Activated CD4-positive, alpha-beta T cell treated with anti-CD3 and anti-CD28 coated beads, Interleukin-2, amount 10 ng/mL, durations not matched to agents 24 days and 14 days (primary cell): ENCODE results near the gene KMT5C. TPM values are rescaled to one million over a fixed set of nuclear protein-coding genes. Genes with fewer than 3 reads are reported as not detected.

Experiments used
- DNase-seq: peaks from one replicate; pipeline ENCODE4 v3.0.0; 2022
- H3K27ac Mint-ChIP-seq: one replicate; pipeline ENCODE4 v1.8.0; 2022; ENCODE audit warnings: mild to moderate bottlenecking, mixed read lengths
- H3K27me3 Mint-ChIP-seq: one replicate; pipeline ENCODE4 v1.8.0; 2022; ENCODE audit warnings: mixed read lengths
- H3K36me3 Mint-ChIP-seq: one replicate; pipeline ENCODE4 v1.8.0; 2022; ENCODE audit warnings: low read depth, mild to moderate bottlenecking, mixed read lengths
- H3K4me1 Mint-ChIP-seq: one replicate; pipeline ENCODE4 v1.8.0; 2021; ENCODE audit warnings: mixed read lengths
- H3K4me3 Mint-ChIP-seq: one replicate; pipeline ENCODE4 v1.8.0; 2022; ENCODE audit warnings: mild to moderate bottlenecking, moderate library complexity, mixed read lengths
- H3K9me3 Mint-ChIP-seq: one replicate; pipeline ENCODE4 v1.8.0; 2021; ENCODE audit warnings: mixed read lengths
- intact Hi-C: fragments of 100-400 bp; cut with micrococcal nuclease; formaldehyde crosslinking; loops from one replicate; pipeline ENCODE4 v1.15.1; 2023
- total RNA-seq: library from RNA; stranded (reverse); gene quantifications from 2 replicates; pipeline ENCODE4 v1.2.3, GENCODE V29; 2022

Gene KMT5C
- total RNA-seq, 1 donor from 2014 or later, result 32.2 TPM

DNA sequence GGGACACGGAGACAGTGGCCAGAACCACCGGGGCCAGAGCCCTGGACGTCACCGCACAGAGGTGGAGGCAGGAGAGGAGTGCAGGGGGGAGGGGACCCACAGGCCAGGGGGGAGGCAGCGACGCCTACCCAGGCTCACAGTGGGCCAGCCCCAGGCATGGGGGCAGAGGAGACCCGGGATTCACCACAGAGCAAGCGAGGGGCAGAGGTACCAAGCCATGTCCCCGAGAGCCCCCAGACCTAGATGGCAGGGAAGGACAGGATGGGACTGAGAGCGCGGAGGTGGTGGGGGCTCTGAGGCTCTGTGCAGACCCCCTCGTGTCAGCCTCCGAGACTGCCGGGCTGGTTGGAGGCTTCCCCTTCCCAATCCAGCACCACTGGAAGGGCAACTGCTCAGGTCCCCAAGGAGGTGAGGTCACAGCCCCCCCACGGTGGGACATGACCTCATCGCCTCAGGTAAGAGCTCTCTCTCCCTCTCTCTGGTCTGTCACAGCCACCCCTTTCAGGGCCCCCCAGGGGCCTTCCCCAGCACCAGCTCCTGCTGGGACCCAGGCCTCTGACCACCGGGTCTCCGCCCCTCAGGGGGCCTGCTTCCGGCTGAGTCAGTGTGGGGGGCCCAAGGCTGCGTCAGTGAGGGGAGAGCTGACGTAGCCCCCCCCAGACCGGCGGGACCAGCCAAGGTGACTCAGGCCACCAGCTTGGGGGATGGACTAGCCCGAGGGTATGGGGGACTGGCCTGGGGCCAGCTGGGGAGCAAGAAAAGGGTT lies 32.8 kb downstream of the KMT5C start:
- Mint-ChIP-seq H3K27me3 (peaks cover 48% of the 10 kb centered on the region), H3K27ac (no peak overlapping the region), H3K9me3 (no peaks in the 10 kb centered on the region), H3K36me3 (peaks cover 2% of the 10 kb centered on the region), H3K4me1 (peaks cover 7% of the 10 kb centered on the region), H3K4me3 (no peak overlapping the region)
- DNase-seq, result no peak
- intact Hi-C loops, result no loop called here

DNA sequence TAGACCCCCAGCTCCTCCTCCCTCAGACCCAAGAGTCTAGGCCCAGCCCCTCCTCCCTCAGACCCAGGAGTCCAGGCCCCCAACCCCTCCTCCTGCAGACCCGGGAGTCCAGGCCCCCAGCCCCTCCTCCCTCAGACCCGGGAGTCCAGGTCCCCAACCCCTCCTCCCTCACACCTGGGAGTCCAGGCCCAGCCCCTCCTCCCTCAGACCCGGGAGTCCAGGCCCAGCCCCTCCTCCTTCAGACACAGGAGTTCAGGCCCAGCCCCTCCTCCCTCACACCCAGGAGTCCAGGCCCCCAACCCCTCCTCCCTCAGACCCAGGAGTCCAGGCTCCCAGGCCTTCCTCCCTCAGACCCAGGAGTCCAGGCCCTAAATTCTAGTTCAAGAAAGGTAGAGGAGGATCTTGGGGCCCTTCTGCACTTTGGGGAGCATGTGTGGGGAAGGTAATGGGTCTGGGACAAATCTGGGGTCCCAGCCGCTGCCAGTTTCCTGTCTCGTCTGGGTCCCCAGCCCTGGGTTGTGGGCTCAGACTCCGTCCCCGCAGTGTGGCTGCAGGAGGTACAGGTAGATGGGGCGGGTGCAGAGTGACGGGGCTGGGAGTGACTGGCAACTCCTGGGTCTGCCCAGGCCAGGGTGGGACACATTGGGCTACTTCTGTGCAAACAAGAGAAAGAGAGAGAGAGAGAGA lies 33.8 kb downstream of the KMT5C start:
- Mint-ChIP-seq H3K36me3 (peaks cover 2% of the 10 kb centered on the region), H3K4me3 (no peak overlapping the region)

DNA sequence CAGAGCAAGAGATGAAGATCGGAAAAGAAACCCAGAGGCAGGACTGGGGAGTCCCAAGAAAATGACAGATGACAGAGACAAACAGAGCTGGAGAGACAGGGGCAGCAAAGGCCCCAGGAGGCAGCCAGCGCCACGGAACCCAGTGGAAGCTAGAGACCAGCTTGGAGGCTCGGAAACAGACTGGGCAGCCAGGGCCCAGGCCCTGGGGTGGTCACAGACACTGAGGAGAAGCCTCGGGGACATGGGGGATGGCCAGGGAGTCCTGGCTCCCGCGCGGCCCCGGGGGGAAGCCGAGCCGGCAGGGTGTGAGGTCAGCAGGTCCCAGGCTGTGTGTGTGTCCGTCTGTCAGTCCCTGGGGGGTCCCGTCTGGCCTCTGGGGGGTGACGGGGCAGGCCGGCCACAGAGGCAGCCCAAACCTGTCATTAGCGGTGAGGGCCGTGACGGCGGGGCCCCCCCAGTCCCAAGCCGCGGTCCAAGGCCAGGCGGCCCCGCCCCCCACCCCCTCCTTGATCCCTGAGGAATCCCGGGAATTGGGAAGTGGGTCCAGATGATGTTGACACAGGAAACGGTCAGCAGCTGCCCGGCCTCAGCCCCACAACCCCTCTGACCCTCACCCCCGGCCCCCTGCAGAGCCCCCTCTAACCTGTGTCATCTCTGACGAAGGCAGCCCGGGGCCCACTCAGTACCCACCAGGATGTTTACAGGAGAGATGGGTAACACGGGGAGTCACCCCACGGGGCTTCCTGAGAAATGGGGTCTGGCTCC lies 34.5 kb downstream of the KMT5C start:
- intact Hi-C loops, result no loop called here
- Mint-ChIP-seq H3K9me3 (no peaks in the 10 kb centered on the region), H3K4me3 (no peak overlapping the region), H3K4me1 (peaks cover 7% of the 10 kb centered on the region), H3K27me3 (peaks cover 36% of the 10 kb centered on the region), H3K27ac (no peak overlapping the region), H3K36me3 (peaks cover 2% of the 10 kb centered on the region)
- no peak for DNase-seq

More for the DNA sequence above, 33.8 kb downstream of the KMT5C start:
- H3K27ac Mint-ChIP-seq, result no peak overlapping the region
- intact Hi-C loops, result no loop called here
- peaks cover 7% of the 10 kb centered on the region for H3K4me1 Mint-ChIP-seq
- no peaks in the 10 kb centered on the region for H3K9me3 Mint-ChIP-seq
- peaks cover 42% of the 10 kb centered on the region for H3K27me3 Mint-ChIP-seq
- DNase-seq, result no peak

DNA sequence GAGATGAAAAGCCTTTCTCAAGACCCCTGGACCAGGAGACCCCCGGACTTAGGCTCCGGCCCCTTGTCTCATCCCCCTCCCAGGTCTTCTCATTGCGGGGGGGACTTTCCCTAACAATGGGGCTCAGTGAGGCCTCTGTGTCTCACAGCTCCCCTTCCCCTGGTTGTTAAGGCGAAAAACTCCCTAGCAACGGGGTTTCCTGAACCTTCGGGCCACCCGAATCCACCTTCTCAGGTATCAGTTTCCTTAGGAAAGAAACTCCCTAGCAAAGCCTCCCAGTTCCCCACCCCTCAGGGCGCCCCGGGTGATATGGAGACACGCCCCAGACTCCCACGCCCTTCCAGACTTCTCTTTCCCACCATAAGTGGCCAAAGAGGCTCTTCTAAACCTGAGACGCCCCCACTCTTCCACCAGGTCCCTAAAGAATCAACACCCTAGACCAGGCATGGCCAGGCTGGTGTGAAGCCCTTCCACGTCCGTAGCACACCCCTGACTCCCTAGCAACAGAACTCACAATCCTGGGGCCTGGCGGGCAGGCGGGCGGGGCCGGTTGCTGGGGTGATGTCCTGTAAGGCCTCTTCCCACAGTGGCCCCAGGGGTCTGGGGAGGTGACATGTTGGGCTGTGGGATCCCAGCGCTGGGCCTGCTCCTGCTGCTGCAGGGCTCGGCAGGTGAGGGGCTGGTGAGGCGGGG lies 36.7 kb downstream of the KMT5C start, which contains the start of gene TMEM190:
TMEM190 (plus strand) TSS at position 586 of the 693 bp plus-strand sequence; CDS start at position 614, 28 bp downstream.
- no peaks in the 10 kb centered on the region for H3K9me3 Mint-ChIP-seq
- peaks cover 21% of the 10 kb centered on the region for H3K27me3 Mint-ChIP-seq
- no peak within 1 kb of the TSS for H3K27ac Mint-ChIP-seq
- H3K4me1 Mint-ChIP-seq, result no peaks in the 10 kb centered on the region
- DNase-seq, result no peak
- intact Hi-C loops, result no loop called here
- no peak within 1 kb of the TSS for H3K4me3 Mint-ChIP-seq
- H3K36me3 Mint-ChIP-seq, result peaks cover 3% of the 10 kb centered on the region

DNA sequence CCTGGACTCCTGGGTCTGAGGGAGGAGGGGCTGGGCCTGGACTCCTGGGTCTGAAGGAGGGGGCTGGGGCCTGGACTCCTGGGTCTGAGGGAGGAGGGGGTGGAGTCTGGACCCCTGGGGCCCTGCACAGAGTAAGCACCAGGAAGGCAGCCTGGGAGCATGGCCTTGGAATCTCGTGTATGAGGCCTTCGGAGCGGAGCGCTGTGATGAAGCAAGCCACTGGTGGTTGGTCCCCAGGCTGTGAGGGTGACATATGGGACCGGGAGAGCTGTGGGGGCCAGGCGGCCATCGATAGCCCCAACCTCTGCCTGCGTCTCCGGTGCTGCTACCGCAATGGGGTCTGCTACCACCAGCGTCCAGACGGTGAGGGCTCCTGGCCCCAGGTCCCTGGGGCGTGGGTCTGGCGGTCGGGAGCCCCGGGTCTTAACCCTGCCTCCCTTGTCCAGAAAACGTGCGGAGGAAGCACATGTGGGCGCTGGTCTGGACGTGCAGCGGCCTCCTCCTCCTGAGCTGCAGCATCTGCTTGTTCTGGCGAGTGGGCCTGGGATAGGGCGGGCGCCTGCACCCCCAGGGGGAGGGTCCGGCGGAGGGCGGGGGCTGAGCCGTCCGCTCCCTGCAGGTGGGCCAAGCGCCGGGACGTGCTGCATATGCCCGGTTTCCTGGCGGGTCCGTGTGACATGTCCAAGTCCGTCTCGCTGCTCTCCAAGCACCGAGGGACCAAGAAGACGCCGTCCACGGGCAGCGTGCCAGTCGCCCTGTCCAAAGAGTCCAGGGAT lies 37.9 kb downstream of the KMT5C start:
- Mint-ChIP-seq H3K4me3 (no peak overlapping the region), H3K27me3 (peaks cover 10% of the 10 kb centered on the region), H3K36me3 (peaks cover 13% of the 10 kb centered on the region), H3K9me3 (peaks cover 6% of the 10 kb centered on the region), H3K27ac (no peak overlapping the region), H3K4me1 (peaks cover 9% of the 10 kb centered on the region)
- intact Hi-C loops, result no loop called here
- DNase-seq, result no peak

DNA sequence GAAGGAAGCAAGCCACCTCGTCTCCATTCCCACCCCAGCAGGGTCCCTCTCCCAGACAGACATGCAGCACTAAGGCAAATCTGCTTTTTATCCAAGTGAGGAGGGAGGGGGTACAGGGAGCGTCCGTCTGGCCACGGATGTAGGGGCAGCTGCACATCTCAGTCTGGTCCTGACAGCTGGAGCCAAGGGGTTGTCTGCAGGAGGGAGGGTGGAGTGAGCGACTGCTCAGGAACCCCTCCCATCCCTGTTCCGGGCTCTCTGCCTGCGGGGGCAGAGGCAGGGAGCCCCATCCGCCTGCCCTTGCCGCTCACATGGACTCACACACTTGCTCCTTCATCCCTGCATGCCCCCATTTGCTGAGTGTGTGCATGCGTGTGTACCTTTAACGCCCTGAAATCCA lies 39.5 kb downstream of the KMT5C start:
- intact Hi-C loops, result no loop called here
- no peak overlapping the region for H3K27ac Mint-ChIP-seq
- no peak for DNase-seq
- peaks cover 6% of the 10 kb centered on the region for H3K9me3 Mint-ChIP-seq
- H3K4me1 Mint-ChIP-seq, result peaks cover 16% of the 10 kb centered on the region
- H3K4me3 Mint-ChIP-seq, result no peak overlapping the region
- H3K36me3 Mint-ChIP-seq, result peaks cover 16% of the 10 kb centered on the region
- peaks cover 3% of the 10 kb centered on the region for H3K27me3 Mint-ChIP-seq

DNA sequence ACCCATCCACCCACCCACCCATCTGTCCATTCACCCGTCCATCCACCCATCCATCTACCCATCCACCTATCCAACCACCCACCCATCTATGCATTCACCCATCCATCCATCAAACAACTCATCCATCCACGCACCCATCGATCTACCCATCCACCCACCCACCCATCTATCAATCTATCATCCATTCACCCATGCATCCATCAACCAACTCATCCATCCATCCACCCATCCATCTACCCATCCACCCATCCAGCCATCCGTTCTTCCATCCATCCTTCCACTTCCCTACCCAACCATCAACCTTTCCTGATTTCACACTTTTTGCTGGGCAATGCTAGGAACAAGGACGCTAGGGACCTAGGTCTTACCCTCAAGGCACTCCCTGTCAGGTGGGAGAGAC lies 42.3 kb downstream of the KMT5C start:
- intact Hi-C loops, result no loop called here
- Mint-ChIP-seq H3K9me3 (peaks cover 6% of the 10 kb centered on the region), H3K27ac (peak overlapping the region; percentile 81)

DNA sequence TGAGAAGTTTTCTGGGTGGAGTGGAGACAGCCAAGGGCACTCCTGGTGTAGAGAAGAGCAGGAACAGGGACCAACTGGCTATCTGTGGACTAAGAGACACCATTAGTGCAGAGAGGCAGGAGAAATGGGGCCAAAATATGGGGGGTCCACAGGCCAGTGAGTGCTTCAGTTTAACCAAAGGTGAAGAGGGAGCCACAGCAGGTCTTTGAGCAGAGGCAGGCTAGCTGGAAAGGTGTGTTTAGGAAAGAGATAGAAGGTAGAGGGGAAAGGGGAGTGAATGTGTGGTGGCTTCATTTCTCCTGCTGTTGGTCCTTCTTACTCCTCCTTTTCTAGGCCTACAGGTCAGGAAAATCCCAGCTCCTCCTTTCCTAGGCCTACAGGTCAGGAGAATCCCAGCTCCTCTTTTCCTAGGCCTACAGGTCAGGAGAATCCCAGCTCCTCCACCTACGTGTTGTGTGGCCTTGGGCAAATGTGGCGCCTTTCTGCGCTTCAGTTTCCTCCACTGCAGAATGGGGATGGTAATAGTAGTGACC lies 42.9 kb downstream of the KMT5C start:
- Mint-ChIP-seq H3K27me3 (no peaks in the 10 kb centered on the region), H3K4me3 (peak overlapping the region; percentile 94), H3K36me3 (peaks cover 36% of the 10 kb centered on the region), H3K27ac (peak overlapping the region; percentile 95), H3K4me1 (peaks cover 36% of the 10 kb centered on the region), H3K9me3 (peaks cover 6% of the 10 kb centered on the region)
- intact Hi-C loops, result no loop called here
- DNase-seq, result no peak

More for the DNA sequence above, 42.3 kb downstream of the KMT5C start:
- no peak for DNase-seq
- H3K4me3 Mint-ChIP-seq, result peak overlapping the region; percentile 94
- peaks cover 33% of the 10 kb centered on the region for H3K4me1 Mint-ChIP-seq
- no peaks in the 10 kb centered on the region for H3K27me3 Mint-ChIP-seq
- peaks cover 30% of the 10 kb centered on the region for H3K36me3 Mint-ChIP-seq

DNA sequence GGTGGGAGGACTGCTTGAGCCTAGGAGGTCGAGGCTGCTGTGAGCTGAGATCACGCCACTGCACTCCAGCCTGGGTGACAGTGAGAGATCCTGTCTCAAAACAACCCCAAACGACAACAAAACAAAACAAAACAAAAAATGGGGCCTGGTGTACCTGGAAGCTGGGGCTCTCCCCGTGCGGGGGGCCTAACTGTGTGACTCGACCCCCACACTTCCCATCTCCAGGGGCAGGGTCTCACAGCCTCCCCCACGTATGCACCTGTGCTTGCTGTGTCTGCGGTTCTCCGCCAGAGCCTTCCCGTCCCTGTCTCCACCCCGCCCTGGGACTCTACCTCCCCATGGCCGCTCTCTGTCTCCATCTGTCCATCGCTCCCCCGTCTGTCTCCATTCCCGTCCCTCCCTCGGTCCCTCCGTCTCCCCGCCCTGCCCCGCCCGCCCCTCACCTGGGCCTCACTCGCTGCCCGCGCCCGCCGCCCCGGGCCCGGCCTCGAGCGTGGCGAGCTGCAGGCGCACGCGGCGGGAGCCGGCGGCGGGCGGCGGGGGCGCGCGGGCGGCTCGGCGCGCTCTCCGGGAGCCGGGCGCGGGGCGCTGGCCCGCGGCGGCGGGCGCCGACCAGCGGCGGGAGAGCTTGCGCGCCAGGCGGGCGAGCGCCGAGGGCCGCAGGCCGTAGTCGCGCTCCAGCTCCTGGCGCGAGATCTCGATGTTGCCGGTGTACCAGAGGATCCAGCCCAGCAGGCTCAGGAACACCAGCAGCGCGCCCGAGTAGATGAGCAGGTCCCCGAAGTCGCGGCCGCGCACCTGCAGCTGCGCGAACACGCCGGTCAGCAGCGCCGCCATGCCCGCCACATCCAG lies 43.8 kb downstream of the KMT5C start:
- intact Hi-C loops, result loop anchor here (2.0 kb wide), 1 partner anchor 81 kb away; no protein-coding TSS in a partner anchor
- Mint-ChIP-seq H3K27ac (peak overlapping the region; percentile 95), H3K27me3 (no peaks in the 10 kb centered on the region), H3K4me1 (peaks cover 40% of the 10 kb centered on the region), H3K9me3 (peaks cover 6% of the 10 kb centered on the region), H3K4me3 (peak overlapping the region; percentile 94), H3K36me3 (peaks cover 45% of the 10 kb centered on the region)
- DNase-seq, result peak; percentile 86

DNA sequence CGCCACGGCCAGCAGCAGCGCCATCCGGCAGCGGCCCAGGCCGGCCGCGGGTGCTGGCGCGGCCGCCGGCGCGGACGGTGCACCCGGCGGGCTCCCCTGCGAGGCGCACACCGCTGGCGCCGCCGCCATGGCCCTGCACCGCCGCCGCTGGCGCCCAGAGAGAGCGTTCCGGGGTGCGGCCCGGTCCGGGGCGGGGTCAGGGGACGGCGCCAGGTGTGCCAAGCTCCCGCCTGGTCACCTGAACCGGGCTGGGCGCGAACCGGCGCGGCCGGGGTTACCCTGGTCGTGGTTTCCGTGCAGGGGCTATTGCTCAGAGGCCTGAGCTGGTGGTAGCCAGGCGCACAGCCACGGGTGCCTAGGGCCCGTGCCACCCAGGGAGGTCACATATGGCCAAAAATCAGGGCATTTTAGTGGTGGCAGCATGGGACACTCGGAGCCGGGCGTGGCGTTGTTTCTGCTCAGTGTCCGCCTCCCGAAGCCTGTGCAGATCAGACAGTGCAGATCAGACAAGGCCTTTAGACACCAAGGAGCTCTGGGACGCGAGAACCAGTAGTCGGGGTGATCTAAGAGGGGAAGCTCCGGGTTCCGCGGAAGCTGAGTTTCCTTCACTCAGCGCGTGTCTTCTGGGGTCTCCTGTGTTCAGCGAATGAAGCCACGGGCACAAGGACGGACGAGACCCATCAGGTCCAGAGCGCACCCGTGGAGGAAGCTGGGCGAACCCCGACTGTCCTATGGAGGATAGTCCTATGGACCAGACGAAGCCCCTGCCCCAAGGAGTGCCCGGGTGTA lies 44.6 kb downstream of the KMT5C start, which contains the start of gene TMEM238:
TMEM238 (minus strand) TSS at position 162 of the 789 bp plus-strand sequence; CDS start at position 129, 33 bp downstream.
- H3K27me3 Mint-ChIP-seq, result no peaks in the 10 kb centered on the region
- peak within 1 kb of the TSS; percentile 97 for H3K4me3 Mint-ChIP-seq
- peaks cover 6% of the 10 kb centered on the region for H3K9me3 Mint-ChIP-seq
- peaks cover 52% of the 10 kb centered on the region for H3K36me3 Mint-ChIP-seq
- peak; percentile 88 for DNase-seq
- H3K4me1 Mint-ChIP-seq, result peaks cover 41% of the 10 kb centered on the region
- intact Hi-C loops, result loop anchor here (2.0 kb wide), 1 partner anchor 82 kb away; no protein-coding TSS in a partner anchor
- H3K27ac Mint-ChIP-seq, result peak within 1 kb of the TSS; percentile 98
